ENCODE measurements around the gene TXNDC5. TPM values are rescaled to one million over a fixed set of nuclear protein-coding genes. Genes with fewer than 3 reads are reported as not detected.

The TXNDC5 gene
- total RNA-seq, 3 donors from 2014 or later, result 59.1 to 122 (median 59.3) TPM

GRCh38 chr6:7920425-7920824 lies 9.8 kb upstream of the TXNDC5 start:
- DNase-seq, result no peak
- no peak for TF ChIP-seq CTCF (IDR thresholded peaks at IDR 0.05)
- Histone ChIP-seq H3K36me3 (ENCODE audit: low read depth) (no peaks in the 10 kb centered on the region), H3K4me1 (ENCODE audit: low read depth) (no peaks in the 10 kb centered on the region), H3K4me3 (no peak overlapping the region), H3K9me3 (peaks cover 1% of the 10 kb centered on the region)
- ATAC-seq, result no peak
- intact Hi-C loops (cut with DNase I, micrococcal nuclease), result no loop called here

GRCh38 chr6:7919871-7920270 lies 9.3 kb upstream of the TXNDC5 start:
- no peak overlapping the region for H3K4me3 ChIP-seq
- intact Hi-C loops (cut with DNase I, micrococcal nuclease), result no loop called here
- ATAC-seq (peak; percentile 15), DNase-seq (no peak)
- no peaks in the 10 kb centered on the region for H3K4me1 ChIP-seq (ENCODE audit: low read depth)
- no peaks in the 10 kb centered on the region for H3K36me3 ChIP-seq (ENCODE audit: low read depth)
- TF ChIP-seq CTCF (IDR thresholded peaks at IDR 0.05), result no peak
- H3K9me3 ChIP-seq, result no peaks in the 10 kb centered on the region

GRCh38 chr6:7918403-7918802 lies 7.8 kb upstream of the TXNDC5 start:
- TF ChIP-seq CTCF (IDR thresholded peaks at IDR 0.05), result no peak
- Histone ChIP-seq H3K36me3 (ENCODE audit: low read depth) (no peaks in the 10 kb centered on the region), H3K4me3 (no peak overlapping the region), H3K9me3 (no peaks in the 10 kb centered on the region), H3K4me1 (ENCODE audit: low read depth) (no peaks in the 10 kb centered on the region)
- ATAC-seq (no peak), DNase-seq (no peak)
- intact Hi-C loops (cut with DNase I, micrococcal nuclease), result no loop called here

- ATAC-seq, result no peak
- Histone ChIP-seq H3K36me3 (ENCODE audit: low read depth) (no peaks in the 10 kb centered on the region), H3K4me1 (ENCODE audit: low read depth) (no peaks in the 10 kb centered on the region), H3K9me3 (no peaks in the 10 kb centered on the region), H3K4me3 (no peak overlapping the region)
- intact Hi-C loops (cut with DNase I, micrococcal nuclease), result no loop called here
- no peak for TF ChIP-seq CTCF (IDR thresholded peaks at IDR 0.05)
- no peak for DNase-seq
These were observed 7.1 kb upstream of the TXNDC5 start for GRCh38 chr6:7917729-7918128.

- peak; percentile 43 for ATAC-seq
These were observed 6.4 kb upstream of the TXNDC5 start for GRCh38 chr6:7916959-7917358.

More at GRCh38 chr6:7916959-7917358, 6.4 kb upstream of the TXNDC5 start:
- no peak overlapping the region for H3K4me3 ChIP-seq
- DNase-seq, result no peak
- H3K9me3 ChIP-seq, result no peaks in the 10 kb centered on the region
- H3K4me1 ChIP-seq (ENCODE audit: low read depth), result no peaks in the 10 kb centered on the region
- no peaks in the 10 kb centered on the region for H3K36me3 ChIP-seq (ENCODE audit: low read depth)
- TF ChIP-seq CTCF (IDR thresholded peaks at IDR 0.05), result no peak
- intact Hi-C loops (cut with DNase I, micrococcal nuclease), result no loop called here

All from mucosa of descending colon (tissue), 3 donors.